ENCODE data around the gene CNTN1.

Gene CNTN1

GRCh38 chr12:40762072-40762471 lies 69.8 kb downstream of the CNTN1 start:
- ChIA-PET POLR2A (no interaction called here), CTCF (interaction anchor here (1.2 kb wide), 1 partner anchor 142 kb away, joined by 3 read pairs; no protein-coding TSS in a partner anchor)
- Histone ChIP-seq H3K4me1 (ENCODE audit: control insufficient read depth, insufficient read depth, low read length) (no peaks in the 10 kb centered on the region), H3K9me3 (ENCODE audit: control insufficient read depth, insufficient read depth, low read depth, low read length) (no peaks in the 10 kb centered on the region), H3K36me3 (ENCODE audit: control insufficient read depth in 2 of 2, insufficient read depth in 1 of 2, low read length in 2 of 2) (no peaks in the 10 kb centered on the region), H3K4me3 (ENCODE audit: low read depth, low read length) (no peak overlapping the region), H3K27ac (ENCODE audit: extremely low read depth, low read depth, low read length) (no peak overlapping the region)
- TF ChIP-seq ZBTB20 (tag by site-specific recombination; IDR thresholded peaks at IDR 0.05): no peak
- no peak for TF ChIP-seq ZNF549 (tag by site-specific recombination; IDR thresholded peaks at IDR 0.05)
- no peak for TF ChIP-seq ZNF510 (tag by site-specific recombination; IDR thresholded peaks at IDR 0.05; ENCODE audit: insufficient replicate concordance)
- TF ChIP-seq ZBTB6 (tag by site-specific recombination; IDR thresholded peaks at IDR 0.05): no peak
- TF ChIP-seq ZBTB26 (tag by site-specific recombination; optimal IDR thresholded peaks at IDR 0.05): no peak
- no peak for TF ChIP-seq PRDM2 (tag by site-specific recombination; IDR thresholded peaks at IDR 0.05; ENCODE audit: borderline replicate concordance)
- TF ChIP-seq ZNF843 (tag by site-specific recombination; IDR thresholded peaks at IDR 0.05): no peak
- TF ChIP-seq RBAK (tag by site-specific recombination; IDR thresholded peaks at IDR 0.05): no peak
- TF ChIP-seq ZNF830 (tag by site-specific recombination; IDR thresholded peaks at IDR 0.05; ENCODE audit: low read depth): no peak
- no peak for TF ChIP-seq ZNF585B (tag by site-specific recombination; IDR thresholded peaks at IDR 0.05)
- no peak for TF ChIP-seq ZNF274 (IDR thresholded peaks at IDR 0.05; ENCODE audit: low read length)
- TF ChIP-seq ZNF274 (tag by site-specific recombination; IDR thresholded peaks at IDR 0.05; ENCODE audit: borderline replicate concordance): no peak
- TF ChIP-seq HOXC10 (CRISPR knock-in tag; IDR thresholded peaks at IDR 0.05): no peak
- no peak for TF ChIP-seq ZNF362 (tag by site-specific recombination; IDR thresholded peaks at IDR 0.05)
- TF ChIP-seq ZXDB (tag by site-specific recombination; IDR thresholded peaks at IDR 0.05): no peak
- TF ChIP-seq ZFP69B (tag by site-specific recombination; IDR thresholded peaks at IDR 0.05): no peak
- TF ChIP-seq ZNF280C (tag by site-specific recombination; IDR thresholded peaks at IDR 0.05): no peak
- TF ChIP-seq BCL11B (tag by site-specific recombination; IDR thresholded peaks at IDR 0.05; ENCODE audit: low read depth): no peak
- TF ChIP-seq ZSCAN4 (tag by site-specific recombination; IDR thresholded peaks at IDR 0.05): no peak
- TF ChIP-seq ZNF555 (tag by site-specific recombination; conservative IDR thresholded peaks at IDR 0.05): no peak

Measured in HEK293 (cell line).